Central memory CD8-positive, alpha-beta T cell (primary cell): Measurements from ENCODE around the gene LRRK1.
"Not testable (repeated sequence)": the region's sequence is repeated elsewhere in the genome, so short reads cannot be mapped to it uniquely, and the experiment has no call there.

Source experiments
- ATAC-seq: fragments of 150-1000 bp; cut with Tn5 transposase; replicated peaks from 2 replicates; pipeline ENCODE4 v1.10.0; 2022; ENCODE audit warnings: mild to moderate bottlenecking, moderate FRiP score, moderate number of reproducible peaks; ENCODE audit not compliant: poor library complexity, severe bottlenecking; ENCODE audit errors: extremely low read depth
- DNase-seq, 2 donors: peaks; one replicate each; pipeline ENCODE4 v3.0.0; 2021; ENCODE audit warnings: low spot score in 2 of 2
- H3K27ac Mint-ChIP-seq: one replicate; pipeline ENCODE4 v1.8.0; 2022; ENCODE audit warnings: low read depth, mild to moderate bottlenecking, moderate library complexity, mixed read lengths
- H3K27me3 Mint-ChIP-seq: one replicate; pipeline ENCODE4 v1.8.0; 2022; ENCODE audit warnings: mixed read lengths
- H3K36me3 Mint-ChIP-seq: one replicate; pipeline ENCODE4 v1.8.0; 2022; ENCODE audit warnings: mild to moderate bottlenecking, moderate library complexity, mixed read lengths; ENCODE audit not compliant: insufficient read depth
- H3K4me1 Mint-ChIP-seq: one replicate; pipeline ENCODE4 v1.8.0; 2022; ENCODE audit warnings: mixed read lengths
- H3K4me3 Mint-ChIP-seq: one replicate; pipeline ENCODE4 v1.8.0; 2022; ENCODE audit warnings: mild to moderate bottlenecking, moderate library complexity, mixed read lengths
- H3K9me3 Mint-ChIP-seq: one replicate; pipeline ENCODE4 v1.8.0; 2022; ENCODE audit warnings: mixed read lengths

LRRK1 gene

GRCh38 chr15:101077806-101078668 is 158.9 kb downstream of the LRRK1 start:
- ATAC-seq, H3K9me3 Mint-ChIP-seq, H3K36me3 Mint-ChIP-seq, H3K4me1 Mint-ChIP-seq, H3K4me3 Mint-ChIP-seq, H3K27ac Mint-ChIP-seq, DNase-seq: not testable (repeated sequence)
- peaks cover 22% of the 10 kb centered on the region for H3K27me3 Mint-ChIP-seq

DNA sequence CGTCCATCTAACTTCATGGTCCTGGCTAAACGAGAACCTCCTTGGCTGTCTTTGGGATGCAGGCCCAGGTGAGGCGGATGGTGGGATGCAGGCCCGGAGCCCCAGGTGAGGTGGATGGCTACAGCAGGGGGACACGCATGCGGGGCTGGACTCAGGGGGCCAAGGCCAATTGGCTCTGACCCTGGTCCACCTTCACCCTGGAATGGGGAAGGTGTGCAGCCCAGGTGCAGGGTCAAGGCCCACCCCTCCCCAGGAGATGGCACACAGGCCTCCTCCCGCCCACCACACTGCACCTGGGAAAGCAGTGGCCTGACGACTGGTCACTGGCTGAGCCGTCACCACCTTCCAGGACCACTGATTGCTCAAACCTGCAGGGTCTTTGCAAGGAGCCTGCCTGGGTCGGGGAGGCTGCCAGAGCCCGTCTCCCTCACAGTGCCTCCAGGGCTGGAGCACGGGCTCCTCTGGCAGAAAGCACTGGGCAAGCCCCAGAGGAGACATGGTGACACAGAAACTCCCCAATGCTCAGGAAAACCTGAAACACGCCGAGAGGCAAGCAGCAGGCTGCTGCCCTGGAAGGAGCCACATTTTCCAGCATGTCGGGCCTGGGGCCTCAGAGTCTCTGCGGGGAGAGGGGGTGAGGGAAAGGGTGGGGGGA is 159.6 kb downstream of the LRRK1 start:
- no peak overlapping the region for H3K27ac Mint-ChIP-seq
- no peaks in the 10 kb centered on the region for H3K36me3 Mint-ChIP-seq
- ATAC-seq (no peak), DNase-seq (no peak)
- no peaks in the 10 kb centered on the region for H3K9me3 Mint-ChIP-seq
- no peak overlapping the region for H3K4me3 Mint-ChIP-seq
- peaks cover 22% of the 10 kb centered on the region for H3K27me3 Mint-ChIP-seq
- H3K4me1 Mint-ChIP-seq, result no peaks in the 10 kb centered on the region

DNA sequence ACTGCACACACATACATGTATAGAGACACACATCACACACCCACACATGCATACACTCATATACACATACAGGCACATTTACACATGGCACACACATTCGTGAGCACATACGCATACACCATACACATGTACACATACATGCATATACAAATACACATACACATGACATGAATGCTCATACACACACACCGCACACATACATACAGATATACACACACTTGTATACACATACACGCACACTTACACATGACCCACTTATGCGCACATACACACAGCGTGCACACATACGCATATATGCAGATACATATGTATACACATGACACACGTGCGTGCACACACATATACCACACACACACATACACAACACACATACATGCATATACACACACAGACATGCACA is 162.7 kb downstream of the LRRK1 start:
- Mint-ChIP-seq H3K27me3 (peaks cover 21% of the 10 kb centered on the region), H3K4me1 (no peaks in the 10 kb centered on the region), H3K9me3 (no peaks in the 10 kb centered on the region), H3K27ac (no peak overlapping the region), H3K4me3 (no peak overlapping the region), H3K36me3 (no peaks in the 10 kb centered on the region)
- DNase-seq (no peak), ATAC-seq (no peak)

- no peak for DNase-seq
These were observed 164.3 kb downstream of the LRRK1 start for GRCh38 chr15:101083336-101084045.

DNA sequence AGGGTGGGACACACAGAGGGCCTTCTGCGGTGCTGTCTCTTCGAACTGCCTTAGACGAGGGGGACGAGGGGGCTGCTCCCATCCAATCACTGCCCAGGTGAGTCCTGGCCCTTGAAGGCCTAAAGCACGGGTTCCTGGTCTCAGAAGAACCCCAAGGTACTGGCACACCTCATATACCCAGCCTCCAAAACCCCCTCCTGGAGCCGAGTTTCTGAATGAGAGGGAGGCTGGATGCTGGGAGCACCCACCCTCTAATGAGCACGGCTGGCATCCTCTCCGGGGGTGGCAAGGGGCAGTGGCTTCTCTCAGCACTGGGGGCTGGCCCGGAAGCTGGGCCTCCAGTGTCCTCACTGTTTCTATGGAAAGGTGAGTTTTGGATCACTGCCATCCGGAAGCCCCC is 165.6 kb downstream of the LRRK1 start:
- ATAC-seq (no peak), DNase-seq (no peak)
- Mint-ChIP-seq H3K27me3 (peaks cover 21% of the 10 kb centered on the region), H3K4me3 (no peak overlapping the region), H3K36me3 (no peaks in the 10 kb centered on the region), H3K27ac (no peak overlapping the region), H3K9me3 (no peaks in the 10 kb centered on the region), H3K4me1 (no peaks in the 10 kb centered on the region)

More at GRCh38 chr15:101083336-101084045, 164.3 kb downstream of the LRRK1 start:
- Mint-ChIP-seq H3K36me3 (no peaks in the 10 kb centered on the region), H3K4me3 (no peak overlapping the region), H3K27ac (no peak overlapping the region), H3K4me1 (no peaks in the 10 kb centered on the region), H3K27me3 (peaks cover 21% of the 10 kb centered on the region), H3K9me3 (no peaks in the 10 kb centered on the region)
- no peak for ATAC-seq

DNA sequence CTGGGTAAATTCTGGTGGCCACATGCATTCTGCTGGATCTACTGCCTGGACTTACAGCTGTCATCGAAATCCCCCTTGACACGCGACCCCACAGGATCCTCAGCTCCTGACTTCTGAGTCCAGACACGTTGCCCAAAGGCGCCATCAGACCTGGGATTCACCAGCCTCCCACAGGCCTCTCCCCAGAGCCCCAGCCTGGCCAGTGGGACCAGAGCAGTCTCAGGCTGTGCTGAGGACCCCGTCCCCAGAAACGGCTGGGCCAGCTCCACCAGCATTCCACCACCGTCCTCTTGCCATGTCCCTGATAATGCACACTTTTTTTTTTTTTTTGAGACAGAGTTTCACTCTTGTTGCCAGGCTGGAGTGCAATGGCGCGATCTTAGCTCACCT is 166.1 kb downstream of the LRRK1 start:
- Mint-ChIP-seq H3K4me3 (no peak overlapping the region), H3K9me3 (no peaks in the 10 kb centered on the region), H3K27me3 (peaks cover 21% of the 10 kb centered on the region), H3K4me1 (no peaks in the 10 kb centered on the region), H3K36me3 (no peaks in the 10 kb centered on the region), H3K27ac (no peak overlapping the region)
- DNase-seq (no peak), ATAC-seq (no peak)

GRCh38 chr15:101086394-101087171 is 167.4 kb downstream of the LRRK1 start:
- ATAC-seq, result no peak
- no peaks in the 10 kb centered on the region for H3K9me3 Mint-ChIP-seq
- peaks cover 21% of the 10 kb centered on the region for H3K27me3 Mint-ChIP-seq
- no peak for DNase-seq
- no peaks in the 10 kb centered on the region for H3K4me1 Mint-ChIP-seq
- no peak overlapping the region for H3K27ac Mint-ChIP-seq
- no peak overlapping the region for H3K4me3 Mint-ChIP-seq
- H3K36me3 Mint-ChIP-seq, result no peaks in the 10 kb centered on the region

DNA sequence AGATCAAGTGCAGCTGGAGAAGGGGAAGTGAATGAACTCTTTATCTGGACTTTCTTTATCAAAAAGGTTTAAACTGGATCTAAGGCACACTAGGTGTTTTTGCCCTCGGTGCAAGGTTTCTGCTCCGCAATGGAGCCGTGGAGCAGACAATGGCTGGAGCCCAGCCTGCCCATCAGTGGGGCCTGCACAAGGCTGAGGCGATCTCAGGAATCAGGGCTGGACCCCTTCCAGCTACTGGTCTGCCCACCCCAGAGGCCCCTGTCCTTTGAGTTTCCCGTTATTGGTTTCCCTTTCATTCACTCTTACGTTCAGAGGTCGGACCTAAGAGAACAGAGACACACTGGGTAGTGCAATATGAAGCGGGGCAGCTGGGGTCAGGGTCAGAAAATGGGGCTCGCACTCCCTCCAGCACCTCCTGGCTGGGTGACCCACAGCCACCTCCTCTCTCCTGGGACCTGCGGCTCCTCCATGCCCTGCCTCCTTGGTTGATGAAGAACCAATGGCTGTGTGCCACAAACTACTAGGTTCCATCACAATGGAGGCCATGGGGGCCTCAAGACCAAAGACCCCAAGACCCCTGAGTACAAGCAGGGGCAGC is 168.1 kb downstream of the LRRK1 start:
- Mint-ChIP-seq H3K9me3 (no peaks in the 10 kb centered on the region), H3K27me3 (peaks cover 22% of the 10 kb centered on the region), H3K27ac (no peak overlapping the region), H3K36me3 (no peaks in the 10 kb centered on the region), H3K4me1 (no peaks in the 10 kb centered on the region), H3K4me3 (no peak overlapping the region)
- ATAC-seq (no peak), DNase-seq (no peak)

- H3K27me3 Mint-ChIP-seq, result peaks cover 23% of the 10 kb centered on the region
- H3K36me3 Mint-ChIP-seq, result no peaks in the 10 kb centered on the region
- no peaks in the 10 kb centered on the region for H3K9me3 Mint-ChIP-seq
- H3K27ac Mint-ChIP-seq, result no peak overlapping the region
- no peak overlapping the region for H3K4me3 Mint-ChIP-seq
- H3K4me1 Mint-ChIP-seq, result no peaks in the 10 kb centered on the region
- ATAC-seq (no peak), DNase-seq (no peak)
These were observed 169.1 kb downstream of the LRRK1 start for GRCh38 chr15:101088271-101088670.

DNA sequence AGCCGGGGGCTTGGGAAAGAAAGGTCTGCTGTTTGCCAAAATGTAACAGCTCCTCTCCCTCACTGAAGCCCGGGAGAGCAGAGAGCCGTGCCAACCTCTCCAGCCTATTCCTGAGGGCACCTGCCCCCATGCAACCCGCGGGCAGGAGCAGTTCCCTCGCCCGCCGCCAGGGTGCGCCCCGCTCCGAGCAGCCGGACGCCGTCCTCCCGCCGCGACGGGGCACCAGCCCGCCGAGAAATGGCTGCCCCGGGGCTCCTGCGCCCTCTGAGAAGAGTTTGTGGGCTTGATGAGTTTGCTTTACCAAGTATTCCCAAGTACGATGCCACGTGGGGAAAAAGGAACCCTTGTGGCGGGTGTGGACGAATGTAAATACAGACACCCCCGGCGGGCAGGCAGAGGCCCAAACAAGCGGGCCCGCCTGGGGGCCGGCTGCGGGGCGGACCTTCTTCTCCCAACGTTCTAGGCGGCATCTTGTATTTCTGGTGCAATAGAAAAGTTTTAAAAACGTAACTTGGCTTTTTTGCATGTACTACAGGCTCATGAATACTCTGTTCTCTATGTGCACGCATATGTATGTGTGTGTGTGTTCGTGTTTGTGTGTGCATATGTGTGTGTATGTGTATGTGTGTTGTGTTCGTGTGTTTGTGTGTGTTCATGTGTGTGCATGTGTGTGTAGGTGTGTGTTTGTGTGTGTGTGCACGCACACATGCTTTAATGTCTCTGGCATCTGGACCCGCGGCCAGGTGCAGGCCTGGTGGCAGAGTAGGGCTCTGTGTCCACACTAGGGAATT is 169.8 kb downstream of the LRRK1 start:
- Mint-ChIP-seq H3K4me3 (no peak overlapping the region), H3K27me3 (peaks cover 25% of the 10 kb centered on the region), H3K4me1 (no peaks in the 10 kb centered on the region), H3K36me3 (no peaks in the 10 kb centered on the region), H3K27ac (no peak overlapping the region), H3K9me3 (no peaks in the 10 kb centered on the region)
- DNase-seq, result peak; percentile 66 to 83
- peak; percentile 71 for ATAC-seq

- H3K27ac Mint-ChIP-seq, result no peak overlapping the region
- ATAC-seq, result no peak
- no peak overlapping the region for H3K4me3 Mint-ChIP-seq
- no peak for DNase-seq
- no peaks in the 10 kb centered on the region for H3K9me3 Mint-ChIP-seq
- H3K4me1 Mint-ChIP-seq, result no peaks in the 10 kb centered on the region
- no peaks in the 10 kb centered on the region for H3K36me3 Mint-ChIP-seq
- peaks cover 28% of the 10 kb centered on the region for H3K27me3 Mint-ChIP-seq
These were observed 170.6 kb downstream of the LRRK1 start for GRCh38 chr15:101089579-101090427.
